ENCODE data around the gene FBXO27. TPM values are rescaled to one million over a fixed set of nuclear protein-coding genes. Genes with fewer than 3 reads are reported as not detected.

FBXO27 gene
- total RNA-seq, 2 donors from 2014 or later = 12.5 to 21.6 TPM

- Mint-ChIP-seq H3K27ac (no peak overlapping the region), H3K9me3 (peaks cover 11% of the 10 kb centered on the region), H3K4me1 (peaks cover 5% of the 10 kb centered on the region), H3K36me3 (ENCODE audit: low read depth) (no peaks in the 10 kb centered on the region), H3K4me3 (no peak overlapping the region), H3K27me3 (ENCODE audit: insufficient read depth) (peaks cover 3% of the 10 kb centered on the region)
- Histone ChIP-seq H3K27ac (ENCODE audit: low read depth, low read length) (no peak overlapping the region), H3K9me3 (ENCODE audit: control insufficient read depth, low read length) (peaks cover 10% of the 10 kb centered on the region), H3K4me1 (ENCODE audit: control insufficient read depth, insufficient read depth, low read length) (no peaks in the 10 kb centered on the region), H3K9ac (ENCODE audit: extremely low read depth, low read length, poor library complexity, severe bottlenecking) (no peak overlapping the region), H3K4me3 (ENCODE audit: low read length) (no peak overlapping the region), H3K36me3 (ENCODE audit: control insufficient read depth, insufficient read depth, low read length) (no peaks in the 10 kb centered on the region), H3K27me3 (ENCODE audit: control insufficient read depth, insufficient read depth, low read length, poor library complexity, severe bottlenecking) (no peaks in the 10 kb centered on the region)
- no peak for DNase-seq
- 75 to 88% methylated on average over 1 of the region's 1 CpG for WGBS, 2 experiments (ENCODE audit: insufficient coverage in 1 of 2, insufficient read length in 1 of 2)
- no peak for TF ChIP-seq CTCF (conservative IDR thresholded peaks at IDR 0.05)
These were observed 47.1 kb downstream of the FBXO27 start for GRCh38 chr19:38985262-38985661.

DNA sequence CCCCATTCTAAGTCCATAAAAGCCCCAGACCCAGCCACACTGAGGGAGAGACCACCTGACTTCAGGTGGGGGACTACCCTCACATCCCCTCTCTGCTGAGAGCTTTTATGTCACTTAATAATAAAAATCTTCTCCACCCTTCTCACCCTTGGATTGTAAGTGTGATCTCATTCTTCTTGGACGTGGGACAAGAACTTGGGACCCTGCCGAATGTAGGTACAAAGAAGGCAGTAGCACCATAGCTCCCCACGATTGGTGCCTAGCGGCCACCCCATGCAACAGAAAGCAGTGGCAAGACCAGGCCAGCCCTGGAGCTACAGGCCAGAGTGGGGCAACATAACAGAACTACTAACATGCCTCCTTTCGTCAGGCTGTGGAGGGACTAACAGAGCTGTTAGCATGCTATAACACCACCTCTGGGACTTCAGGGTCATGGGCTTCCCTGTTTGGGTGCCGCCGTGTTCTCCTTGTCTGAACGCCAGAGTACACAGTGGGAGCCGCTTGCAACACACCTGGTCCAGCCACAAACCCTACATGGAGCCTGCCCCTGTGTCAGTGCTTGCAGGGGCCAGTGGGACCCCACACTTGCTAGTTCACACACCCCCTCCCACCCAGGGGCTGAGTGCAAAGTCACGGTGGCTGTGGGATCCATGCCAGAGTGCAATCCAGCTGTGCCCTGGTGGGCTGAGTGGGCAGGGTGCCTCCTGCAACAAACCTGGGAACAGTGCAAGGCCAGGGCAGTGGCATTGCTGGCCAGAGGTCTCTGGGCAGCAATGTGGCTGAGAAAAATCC is 51.6 kb downstream of the FBXO27 start:
- no peak overlapping the region for H3K9ac ChIP-seq (ENCODE audit: extremely low read depth, low read length, poor library complexity, severe bottlenecking)
- no peaks in the 10 kb centered on the region for H3K36me3 Mint-ChIP-seq (ENCODE audit: low read depth)
- no peak overlapping the region for H3K27ac ChIP-seq (ENCODE audit: low read depth, low read length)
- no peak overlapping the region for H3K4me3 Mint-ChIP-seq
- peaks cover 2% of the 10 kb centered on the region for H3K27me3 Mint-ChIP-seq (ENCODE audit: insufficient read depth)
- H3K4me1 ChIP-seq (ENCODE audit: control insufficient read depth, insufficient read depth, low read length) = no peaks in the 10 kb centered on the region
- no peak for TF ChIP-seq CTCF (conservative IDR thresholded peaks at IDR 0.05)
- H3K27ac Mint-ChIP-seq = no peak overlapping the region
- no peak overlapping the region for H3K4me3 ChIP-seq (ENCODE audit: low read length)
- H3K4me1 Mint-ChIP-seq = peaks cover 9% of the 10 kb centered on the region
- H3K9me3 Mint-ChIP-seq = peaks cover 17% of the 10 kb centered on the region
- H3K27me3 ChIP-seq (ENCODE audit: control insufficient read depth, insufficient read depth, low read length, poor library complexity, severe bottlenecking) = no peaks in the 10 kb centered on the region
- peaks cover 15% of the 10 kb centered on the region for H3K9me3 ChIP-seq (ENCODE audit: control insufficient read depth, low read length)
- no peaks in the 10 kb centered on the region for H3K36me3 ChIP-seq (ENCODE audit: control insufficient read depth, insufficient read depth, low read length)
- WGBS, 2 experiments (ENCODE audit: insufficient coverage in 1 of 2, insufficient read length in 1 of 2) = 92 to 95% methylated on average over 8 to 10 of the region's 10 CpGs
- no peak for DNase-seq

DNA sequence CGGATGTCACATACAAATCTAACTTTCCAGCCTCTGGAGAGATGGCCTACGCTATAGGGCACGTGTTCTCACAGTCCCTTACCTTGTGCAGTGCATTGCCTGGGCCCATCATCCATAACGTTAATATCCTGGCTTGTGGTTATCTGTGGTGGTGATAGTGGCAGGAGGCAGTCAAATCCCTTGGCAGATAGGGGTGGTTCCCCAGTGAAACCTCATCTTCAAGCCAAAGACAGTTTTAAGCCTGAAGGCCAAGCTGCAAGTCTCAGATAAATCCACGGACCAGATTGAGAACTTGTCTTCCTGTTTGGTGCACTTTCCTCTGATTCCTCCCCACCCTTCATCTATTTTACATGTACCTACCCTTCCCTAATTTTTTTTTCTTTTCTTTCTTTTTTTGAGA is 52.5 kb downstream of the FBXO27 start:
- no peak for TF ChIP-seq CTCF (conservative IDR thresholded peaks at IDR 0.05)
- Mint-ChIP-seq H3K4me1 (peaks cover 11% of the 10 kb centered on the region), H3K9me3 (peaks cover 17% of the 10 kb centered on the region), H3K36me3 (ENCODE audit: low read depth) (no peaks in the 10 kb centered on the region), H3K27me3 (ENCODE audit: insufficient read depth) (peaks cover 2% of the 10 kb centered on the region), H3K4me3 (no peak overlapping the region), H3K27ac (no peak overlapping the region)
- Histone ChIP-seq H3K27ac (ENCODE audit: low read depth, low read length) (no peak overlapping the region), H3K36me3 (ENCODE audit: control insufficient read depth, insufficient read depth, low read length) (no peaks in the 10 kb centered on the region), H3K4me3 (ENCODE audit: low read length) (no peak overlapping the region), H3K9ac (ENCODE audit: extremely low read depth, low read length, poor library complexity, severe bottlenecking) (no peak overlapping the region), H3K4me1 (ENCODE audit: control insufficient read depth, insufficient read depth, low read length) (no peaks in the 10 kb centered on the region), H3K27me3 (ENCODE audit: control insufficient read depth, insufficient read depth, low read length, poor library complexity, severe bottlenecking) (no peaks in the 10 kb centered on the region), H3K9me3 (ENCODE audit: control insufficient read depth, low read length) (peaks cover 15% of the 10 kb centered on the region)
- DNase-seq = no peak
- 84 to 90% methylated on average over 1 to 5 of the region's 5 CpGs for WGBS, 2 experiments (ENCODE audit: insufficient coverage in 1 of 2, insufficient read length in 1 of 2)
